IPS DF 6.9 (cell line): Measurements from ENCODE around the gene LCN6.
A peak's percentile ranks its signal among the peaks of the same experiment; 100 is the strongest.

ENCODE experiments used
- DNase-seq: peaks from one replicate; pipeline ENCODE4 v3.0.0-alpha.2; 2013; ENCODE audit warnings: low read depth, low spot score
- H3K27ac ChIP-seq: one replicate; pipeline ENCODE4 v1.5.1; 2013; ENCODE audit warnings: low read length, control low read depth
- H3K27me3 ChIP-seq: 2 replicates; pipeline ENCODE4 v1.6.1; 2013; ENCODE audit warnings: mild to moderate bottlenecking, low read length; ENCODE audit not compliant: control insufficient read depth, insufficient read depth
- H3K36me3 ChIP-seq: 2 replicates; pipeline ENCODE4 v1.6.1; 2013; ENCODE audit warnings: low read length; ENCODE audit not compliant: control insufficient read depth, insufficient read depth
- H3K4me1 ChIP-seq: 2 replicates; pipeline ENCODE4 v1.6.1; 2013; ENCODE audit warnings: low read length; ENCODE audit not compliant: control insufficient read depth, insufficient read depth
- H3K4me3 ChIP-seq: 2 replicates; pipeline ENCODE4 v1.5.1; 2013; ENCODE audit warnings: mild to moderate bottlenecking, low read length
- H3K9me3 ChIP-seq: 2 replicates; pipeline ENCODE4 v1.6.1; 2013; ENCODE audit warnings: low read length, inconsistent platforms; ENCODE audit not compliant: control insufficient read depth, insufficient read depth
- WGBS: extraction: QIAGEN DNeasy Blood & Tissue Kit; methylation state at CpG from one replicate; pipeline ENCODE4 v1.1.7; 2013; ENCODE audit warnings: mixed read lengths, missing lambda C conversion rate; ENCODE audit not compliant: insufficient read length, insufficient coverage; 5-methylcytosine and 5-hydroxymethylcytosine counted together

LCN6 gene

GRCh38 chr9:136697146-136697820 is 51.0 kb downstream of the LCN6 start:
- Histone ChIP-seq H3K4me1 (peaks cover 7% of the 10 kb centered on the region; the same call in 1 of the 2 replicates), H3K27ac (no peak overlapping the region), H3K27me3 (no peaks in the 10 kb centered on the region), H3K4me3 (no peak overlapping the region), H3K36me3 (no peaks in the 10 kb centered on the region), H3K9me3 (no peaks in the 10 kb centered on the region)
- WGBS: no CpG with 5 or more reads among the region's 23 CpGs
- no peak for DNase-seq

GRCh38 chr9:136696502-136696901 is 51.8 kb downstream of the LCN6 start:
- Histone ChIP-seq H3K36me3 (no peaks in the 10 kb centered on the region), H3K4me3 (no peak overlapping the region), H3K27ac (no peak overlapping the region), H3K9me3 (no peaks in the 10 kb centered on the region), H3K27me3 (no peaks in the 10 kb centered on the region), H3K4me1 (peaks cover 11% of the 10 kb centered on the region)
- DNase-seq: no peak
- no CpG with 5 or more reads among the region's 9 CpGs for WGBS

GRCh38 chr9:136695955-136696354 is 52.4 kb downstream of the LCN6 start:
- H3K4me3 ChIP-seq: no peak overlapping the region
- H3K27me3 ChIP-seq: no peaks in the 10 kb centered on the region
- DNase-seq: no peak
- whole genome bisulfite sequencing: no CpG with 5 or more reads among the region's 23 CpGs
- no peaks in the 10 kb centered on the region for H3K9me3 ChIP-seq
- H3K4me1 ChIP-seq: peaks cover 13% of the 10 kb centered on the region
- no peak overlapping the region for H3K27ac ChIP-seq
- H3K36me3 ChIP-seq: no peaks in the 10 kb centered on the region

GRCh38 chr9:136695435-136695895 is 52.9 kb downstream of the LCN6 start:
- peaks cover 13% of the 10 kb centered on the region for H3K4me1 ChIP-seq

DNA sequence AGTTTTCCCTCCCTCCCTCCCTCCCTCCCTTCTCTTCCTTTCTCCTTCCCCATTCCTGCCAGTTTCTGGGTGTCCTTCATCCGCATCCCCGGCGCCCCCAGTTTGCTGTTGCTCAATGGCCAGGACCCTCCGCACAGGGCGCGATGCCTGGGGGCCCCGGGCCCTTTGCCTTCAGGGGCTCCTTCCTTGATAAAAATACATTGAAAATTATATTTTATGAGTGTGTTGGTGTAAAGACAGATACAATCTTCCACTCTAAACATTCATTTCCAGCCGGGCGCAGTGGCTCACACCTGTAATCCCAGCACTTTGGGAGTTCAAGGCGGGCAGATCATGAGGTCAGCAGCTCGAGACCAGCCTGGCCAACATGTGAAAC is 53.5 kb downstream of the LCN6 start:
- no CpG with 5 or more reads among the region's 11 CpGs for WGBS
- Histone ChIP-seq H3K9me3 (no peaks in the 10 kb centered on the region), H3K27me3 (no peaks in the 10 kb centered on the region), H3K4me3 (no peak overlapping the region), H3K27ac (no peak overlapping the region), H3K36me3 (no peaks in the 10 kb centered on the region), H3K4me1 (peaks cover 13% of the 10 kb centered on the region)
- DNase-seq: no peak

More at GRCh38 chr9:136695435-136695895, 52.9 kb downstream of the LCN6 start:
- Histone ChIP-seq H3K9me3 (no peaks in the 10 kb centered on the region), H3K36me3 (no peaks in the 10 kb centered on the region), H3K27ac (no peak overlapping the region), H3K4me3 (no peak overlapping the region), H3K27me3 (no peaks in the 10 kb centered on the region)
- WGBS: no CpG with 5 or more reads among the region's 10 CpGs
- no peak for DNase-seq

- Histone ChIP-seq H3K4me1 (peaks cover 13% of the 10 kb centered on the region), H3K27me3 (no peaks in the 10 kb centered on the region), H3K27ac (no peak overlapping the region), H3K4me3 (no peak overlapping the region), H3K36me3 (no peaks in the 10 kb centered on the region), H3K9me3 (no peaks in the 10 kb centered on the region)
- peak; percentile 58 for DNase-seq
- no CpG with 5 or more reads among the region's 32 CpGs for WGBS
These were observed 54.0 kb downstream of the LCN6 start for GRCh38 chr9:136694163-136694871.
